NCI-H1417 (cell line): Measurements from ENCODE around the gene RNF17.

Source experiments
- DNase-seq, 3 experiments: peaks; one replicate each; lab custom pipeline; 2025; lab: John Stamatoyannopoulos, UW

The RNF17 gene

DNA sequence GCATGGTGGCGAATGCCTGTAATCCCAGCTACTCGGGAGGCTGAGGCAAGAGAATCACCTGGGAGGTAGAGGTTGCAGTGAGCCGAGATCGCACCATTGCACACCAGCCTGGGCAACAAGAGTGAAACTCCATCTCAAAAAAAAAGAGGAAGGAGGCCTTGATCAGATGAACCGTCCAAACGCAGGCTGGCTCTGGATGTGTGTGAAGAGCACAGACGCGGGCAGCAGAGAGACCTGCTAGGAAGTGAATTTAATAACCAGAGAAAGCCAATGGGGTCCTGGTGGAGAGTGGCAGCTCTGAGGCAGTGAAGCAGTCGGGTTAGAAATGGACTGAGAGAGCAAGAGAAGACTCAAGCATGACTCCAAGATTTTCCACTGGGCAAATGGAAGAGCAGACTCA is 136.5 kb downstream of the RNF17 start:
- no peak for DNase-seq

DNA sequence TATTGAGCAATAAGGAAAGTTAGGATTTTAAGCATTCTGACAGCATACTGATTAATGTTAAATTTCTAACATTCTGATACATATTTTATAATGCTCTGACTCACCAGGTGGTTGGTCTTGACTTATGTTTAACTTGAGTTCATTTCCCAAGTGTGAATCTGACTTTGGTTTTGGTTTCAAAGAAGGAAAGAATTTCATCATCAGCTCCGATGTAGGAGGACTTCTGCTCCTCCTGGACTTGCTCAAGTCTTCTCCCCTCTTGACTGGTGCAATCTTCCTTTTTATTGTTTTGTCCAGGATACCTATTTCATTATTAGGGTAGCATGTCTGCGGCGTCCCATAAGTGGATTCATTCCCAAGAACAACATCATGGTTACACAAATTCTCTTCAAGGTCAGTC is 141.3 kb downstream of the RNF17 start:
- no peak for DNase-seq

DNA sequence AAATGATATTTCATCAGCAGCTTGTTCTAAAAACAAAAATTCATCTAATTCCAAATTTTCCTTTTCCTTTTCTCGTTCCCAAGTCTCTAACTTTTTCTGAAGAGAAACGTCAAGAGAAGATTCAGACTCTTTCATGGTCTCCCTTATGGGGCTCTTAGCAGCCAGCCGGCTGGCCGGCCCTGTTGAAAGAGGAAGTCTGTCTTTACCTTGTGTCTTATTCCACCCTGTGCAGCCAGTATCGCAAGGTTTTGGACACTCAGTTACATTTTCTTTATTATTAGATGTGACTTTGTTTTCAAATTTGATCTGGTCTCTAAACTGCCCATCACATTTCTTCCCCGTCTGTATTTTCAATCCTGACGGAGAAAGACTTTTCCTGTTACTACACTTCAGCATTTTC is 142.3 kb downstream of the RNF17 start:
- no peak for DNase-seq

DNA sequence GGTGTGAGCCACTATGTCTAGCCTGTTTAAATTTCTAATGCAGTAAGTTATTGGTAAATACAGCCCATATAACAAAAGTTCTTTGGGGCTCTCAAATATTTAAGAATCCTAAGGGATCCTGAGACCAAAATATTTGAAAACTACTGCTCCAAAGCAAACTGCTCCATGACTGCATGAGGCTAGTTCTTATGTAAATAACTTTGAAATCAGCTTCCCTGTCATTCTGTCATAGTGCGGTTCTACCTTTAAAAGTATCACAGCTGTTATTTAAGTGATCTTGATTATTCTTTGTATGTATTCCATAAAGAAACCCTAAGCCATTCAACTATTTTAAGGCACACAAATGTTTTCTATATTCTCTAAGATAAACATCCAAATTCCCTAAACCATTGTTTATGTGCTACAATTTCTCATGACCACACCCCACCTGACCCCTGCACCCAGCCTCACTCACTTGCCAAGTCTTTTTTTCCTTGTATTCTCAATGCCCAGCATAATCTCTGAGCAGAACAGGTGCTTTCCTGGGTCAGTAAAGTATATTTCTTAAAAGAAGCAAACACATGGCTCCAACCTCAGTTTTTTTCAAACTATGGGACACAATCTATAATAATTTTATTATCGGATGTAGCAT is 146.6 kb downstream of the RNF17 start:
- DNase-seq: no peak

DNA sequence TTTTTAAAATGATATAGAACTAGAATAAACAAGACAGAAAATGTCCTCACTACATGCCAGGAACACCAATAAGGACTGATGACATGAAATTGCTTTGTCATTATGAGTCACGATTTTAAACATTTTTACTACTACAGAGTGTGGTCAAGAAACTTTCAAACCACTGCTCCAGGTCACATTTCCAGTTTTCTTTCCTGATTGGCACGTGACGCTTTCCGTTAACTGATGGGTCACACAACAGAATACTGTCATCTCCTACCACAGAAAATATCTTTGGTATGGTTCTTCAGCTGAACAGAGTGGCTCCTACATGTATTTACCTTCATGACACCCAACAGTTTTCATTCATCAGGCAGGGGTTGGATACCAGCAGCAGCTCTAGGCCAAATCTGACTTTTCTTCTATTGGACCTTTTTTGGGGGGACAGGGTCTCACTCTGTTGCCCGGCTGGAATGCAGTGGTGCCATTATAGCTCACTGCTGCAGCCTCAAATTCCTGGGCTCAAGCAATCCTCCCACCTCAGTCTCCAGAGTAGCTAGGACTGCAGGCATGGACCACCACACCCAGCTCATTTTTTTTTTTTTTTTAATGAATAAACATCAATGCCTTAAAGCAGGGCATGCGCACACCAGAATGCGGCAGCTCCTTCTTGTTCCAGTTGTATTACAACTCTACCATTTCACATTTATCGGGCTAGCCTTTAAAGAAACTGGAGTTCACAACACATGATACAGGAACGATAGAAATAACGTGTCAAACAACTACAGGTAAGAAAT is 147.4 kb downstream of the RNF17 start:
- no peak for DNase-seq

DNA sequence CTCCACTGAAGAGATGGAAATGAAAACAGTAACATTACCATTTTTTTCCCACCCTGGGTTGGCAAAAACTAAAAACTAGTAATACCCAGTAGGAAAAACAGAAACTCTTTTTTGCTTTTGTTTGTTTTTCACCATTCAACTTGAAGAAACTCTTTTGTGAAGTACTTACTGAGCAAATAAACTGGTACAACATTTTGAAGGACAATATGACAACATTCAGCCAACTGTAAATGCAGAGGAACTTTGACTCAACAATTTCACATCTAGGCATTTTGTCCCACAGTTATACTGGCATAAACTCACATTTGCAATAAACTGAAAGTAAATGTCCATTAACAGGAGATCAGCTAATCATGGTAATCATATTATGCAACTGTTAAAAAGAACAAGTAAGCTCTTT is 152.5 kb downstream of the RNF17 start:
- no peak for DNase-seq

DNA sequence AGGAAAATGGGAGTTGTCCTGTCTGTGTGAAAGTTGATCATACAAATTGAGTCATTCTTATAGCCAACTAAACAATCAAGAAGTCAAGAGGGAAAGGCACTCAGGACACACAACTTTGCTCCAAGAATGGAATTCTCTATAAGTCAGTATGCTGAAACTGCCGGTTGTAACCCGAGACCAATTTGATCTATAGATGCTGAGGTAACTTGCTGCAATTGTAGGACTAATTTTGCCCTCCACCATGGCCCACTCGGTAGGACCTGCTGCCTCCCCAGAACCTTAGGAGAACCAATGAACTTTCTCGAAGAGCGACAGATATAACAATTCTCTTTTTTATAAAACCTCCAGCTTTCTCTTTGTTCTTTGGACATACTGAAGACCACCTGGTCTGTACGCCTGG is 157.0 kb downstream of the RNF17 start:
- no peak for DNase-seq

DNA sequence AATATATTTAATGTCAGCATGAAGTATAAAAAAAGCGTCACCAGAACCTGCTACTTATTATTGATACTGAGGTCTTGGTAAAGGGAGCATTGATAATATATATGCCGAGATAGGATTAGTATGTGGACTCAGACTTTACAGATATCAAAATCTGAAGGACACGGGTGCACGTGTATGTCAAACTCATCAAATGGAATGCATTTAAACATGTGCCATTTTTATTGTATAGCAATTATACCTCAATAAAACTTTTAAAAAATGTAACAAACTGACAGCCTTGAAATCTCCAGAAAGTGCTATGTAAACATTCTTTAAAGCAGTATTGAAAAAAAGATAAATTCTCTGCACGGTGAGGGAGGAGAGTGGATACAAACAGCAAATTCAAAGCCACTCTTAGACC is 157.9 kb downstream of the RNF17 start:
- no peak for DNase-seq

DNA sequence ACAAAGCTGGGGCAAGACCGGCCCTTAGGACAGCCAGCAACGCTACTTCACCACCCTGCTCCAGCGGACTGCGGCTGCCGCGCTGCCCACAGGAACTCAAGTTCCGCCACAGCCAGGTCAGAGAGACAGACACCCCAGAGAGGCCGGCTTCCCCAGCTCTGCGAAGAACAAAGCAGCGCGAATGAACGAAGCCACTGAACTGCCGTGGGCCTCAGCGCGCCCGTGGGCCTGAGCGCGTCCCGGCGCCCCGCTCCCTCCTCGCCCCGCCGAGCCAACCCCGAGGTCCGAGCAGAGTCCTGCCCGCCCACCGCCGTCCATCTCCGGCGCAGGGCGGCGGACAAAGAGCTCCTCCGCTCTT is 158.4 kb downstream of the RNF17 start:
- peak in 2 of 3 experiments; percentile 31 to 78 for DNase-seq

DNA sequence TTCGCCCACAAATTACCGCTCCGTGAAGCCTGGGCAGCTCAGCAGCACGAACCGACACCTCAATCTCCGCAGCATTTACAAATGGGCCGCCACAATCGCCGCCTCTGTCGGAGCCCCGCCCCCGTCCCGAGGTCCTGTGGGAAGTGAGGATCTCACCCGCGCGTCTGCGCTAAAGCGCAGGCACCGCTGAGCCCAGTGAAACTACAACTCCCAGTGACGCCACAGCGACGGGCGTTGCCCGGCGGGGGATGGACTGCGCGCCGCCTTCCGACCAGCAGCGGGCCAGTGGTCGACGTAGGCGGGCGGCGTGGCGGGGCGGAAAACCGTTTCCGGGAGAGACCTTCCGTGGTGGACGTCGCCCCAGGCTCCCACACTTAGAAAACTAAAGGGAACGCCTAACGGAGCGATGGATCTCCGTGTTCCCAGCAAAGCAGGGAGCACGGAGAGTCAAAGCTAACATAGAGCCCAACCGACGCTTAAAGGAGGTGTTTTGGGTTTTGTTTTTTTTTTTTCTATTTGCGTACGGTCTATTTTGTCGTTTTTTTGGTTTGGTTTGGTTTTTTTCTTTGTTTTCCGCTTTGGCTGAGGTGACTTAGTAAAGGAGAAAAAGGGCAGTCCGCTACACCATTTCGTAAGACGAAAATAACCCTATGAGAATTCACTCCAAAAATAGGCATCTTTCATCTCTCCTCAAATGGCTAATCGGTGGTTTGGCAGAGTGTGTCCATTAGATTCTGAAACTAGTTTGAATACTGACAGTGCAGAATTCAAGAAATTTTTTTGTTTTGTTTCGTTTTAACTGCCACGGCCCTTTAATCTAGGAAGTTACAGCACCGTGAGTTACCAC is 159.0 kb downstream of the RNF17 start:
- peak; percentile 90 to 96 (median 92) for DNase-seq

DNA sequence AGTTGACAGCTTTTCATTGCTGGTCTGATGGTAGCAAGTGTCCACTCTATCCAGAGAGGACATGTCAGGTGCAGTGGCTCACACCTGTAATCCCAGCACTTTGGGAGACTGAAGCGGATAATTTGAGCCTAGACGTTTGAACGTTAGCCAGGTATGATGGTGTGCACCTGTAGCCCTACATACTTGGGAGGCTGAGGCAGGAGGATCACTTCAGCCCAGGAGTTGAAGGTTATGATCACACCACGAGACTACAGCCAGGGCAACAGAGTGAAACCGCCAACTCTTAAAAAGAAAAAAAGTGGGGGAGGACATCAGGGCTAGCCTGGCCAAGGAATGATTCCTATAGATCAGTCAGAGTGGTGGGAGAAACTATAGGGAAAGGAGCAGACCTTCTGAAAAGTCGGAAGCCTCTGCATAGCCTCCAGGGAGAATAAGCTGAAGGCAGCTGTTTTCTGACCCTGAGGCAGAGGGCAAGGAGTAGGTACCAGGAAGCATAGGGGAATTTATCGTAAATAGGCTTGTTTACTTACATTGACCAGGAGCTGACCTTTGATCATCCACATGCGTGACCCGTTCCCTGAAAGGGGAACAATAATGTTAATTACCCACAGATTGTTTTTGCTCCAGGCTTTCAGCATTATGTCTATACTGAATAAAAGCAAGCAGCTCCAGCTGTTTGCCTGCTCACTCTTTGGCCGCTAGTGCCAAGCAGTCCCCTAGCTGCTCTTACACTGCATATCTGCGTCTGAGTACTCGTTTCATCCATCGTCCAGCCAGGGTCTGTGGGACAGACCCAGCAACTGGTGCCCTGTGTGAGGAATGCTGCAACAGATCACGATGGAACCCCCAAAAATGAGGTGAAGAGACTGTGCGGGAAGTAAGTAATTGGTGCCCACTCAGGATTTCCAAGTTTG is 161.6 kb downstream of the RNF17 start:
- DNase-seq: peak in 1 of 3 experiments; percentile 2

DNA sequence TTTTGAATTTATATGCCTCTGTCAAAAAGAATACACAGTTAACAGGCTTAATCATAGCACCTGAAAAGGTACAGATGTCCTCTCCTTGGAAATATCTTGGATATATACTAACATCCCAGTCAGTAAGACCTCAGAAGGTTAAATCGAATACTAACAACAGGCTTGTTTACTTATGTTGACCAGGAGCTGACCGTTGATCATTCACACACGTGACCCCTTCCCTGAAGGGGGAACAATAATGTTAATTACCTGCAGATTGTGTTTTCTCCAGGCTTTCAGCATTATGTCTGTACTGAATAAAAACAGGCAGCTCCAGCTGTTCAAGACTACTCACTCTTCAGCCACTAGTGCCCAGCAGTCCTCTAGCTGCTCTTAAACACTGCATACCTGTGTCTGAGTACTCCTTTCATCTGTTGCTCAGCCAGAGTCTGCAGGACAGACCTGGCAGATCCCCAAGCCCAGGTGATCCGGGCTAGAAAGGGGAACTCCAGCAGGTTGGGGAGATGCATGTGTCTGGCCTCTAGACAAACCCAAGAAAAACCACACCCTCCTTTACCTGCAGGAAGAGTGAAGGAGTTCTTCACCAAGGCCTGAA is 163.9 kb downstream of the RNF17 start:
- peak in 1 of 3 experiments; percentile 11 for DNase-seq

DNA sequence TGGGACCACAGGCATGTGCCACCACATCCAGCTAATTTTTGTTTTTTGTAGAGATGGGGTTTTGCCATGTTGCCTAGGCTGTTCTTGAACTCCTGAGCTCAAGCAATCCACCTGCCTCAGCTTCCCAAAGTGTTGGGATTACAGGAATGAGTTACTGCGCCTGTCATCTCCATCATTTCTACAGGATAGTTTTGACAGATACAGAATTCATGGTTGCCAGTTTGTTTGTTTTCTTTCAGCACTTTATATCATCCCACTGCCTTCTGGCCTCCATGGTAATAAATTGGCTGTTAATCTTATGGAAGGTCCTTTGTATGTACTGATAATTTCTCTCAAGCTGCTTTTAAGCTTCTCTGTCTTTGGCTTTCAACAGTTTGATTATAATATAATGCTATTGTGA is 165.2 kb downstream of the RNF17 start:
- no peak for DNase-seq
